OCI-LY7 (cell line): ENCODE data around the gene TMEM18. TPM values are rescaled to one million over a fixed set of nuclear protein-coding genes. Genes with fewer than 3 reads are reported as not detected.

Experiments used
- BruUV-seq: library from RNA; stranded (reverse); fragments of 400-500 nt; replicated peaks from 2 replicates; lab custom pipeline; 2021; lab: Mats Ljungman, UMichigan
- CTCF ChIA-PET: fragments of 300-600 bp; sonication (Branson Sonifier 250); formaldehyde crosslinking; loops from one replicate; lab custom pipeline; 2022; ENCODE audit warnings: antibody characterized with exemption; ENCODE audit not compliant: unreplicated experiment; lab: Charles Lee
- POLR2A ChIA-PET: fragments of 300-600 bp; sonication (Branson Sonifier 250); formaldehyde crosslinking; loops from one replicate; lab custom pipeline; 2022; ENCODE audit warnings: antibody characterized with exemption; lab: Charles Lee
- DNase-seq: peaks from one replicate; pipeline ENCODE4 v3.0.0-alpha.2; 2015; ENCODE audit warnings: low spot score
- H2AFZ ChIP-seq: fragments of 200-600 bp; sonication (generic), shearing (Covaris generic); 2 replicates; pipeline ENCODE4 v1.6.1; 2014; ENCODE audit warnings: mild to moderate bottlenecking, antibody characterized with exemption, low read length, moderate library complexity
- H3K27ac ChIP-seq: fragments of 200-600 bp; sonication (generic); 2 replicates; pipeline ENCODE4 v1.5.1; 2014; ENCODE audit warnings: mixed run types, low read depth, mild to moderate bottlenecking, moderate library complexity, low read length, inconsistent platforms; ENCODE audit not compliant: poor library complexity, severe bottlenecking
- H3K36me3 ChIP-seq: fragments of 200-600 bp; sonication (generic); 2 replicates; pipeline ENCODE4 v1.6.1; 2014; ENCODE audit warnings: mild to moderate bottlenecking, antibody characterized with exemption, low read length, moderate library complexity, mixed read lengths; ENCODE audit not compliant: insufficient read depth
- H3K4me1 ChIP-seq: fragments of 200-600 bp; sonication (generic); 2 replicates; pipeline ENCODE4 v1.5.1; 2014; ENCODE audit warnings: mild to moderate bottlenecking, low read length; ENCODE audit not compliant: insufficient read depth, poor library complexity, severe bottlenecking
- H3K4me2 ChIP-seq: fragments of 200-600 bp; sonication (generic); 2 replicates; pipeline ENCODE4 v1.6.1; 2014; ENCODE audit warnings: mild to moderate bottlenecking, low read length
- H3K4me3 ChIP-seq: fragments of 200-600 bp; sonication (generic); 2 replicates; pipeline ENCODE4 v1.5.1; 2014; ENCODE audit warnings: mild to moderate bottlenecking, low read depth, low read length; ENCODE audit not compliant: poor library complexity, severe bottlenecking
- H3K79me2 ChIP-seq: fragments of 200-600 bp; sonication (generic); 2 replicates; pipeline ENCODE4 v1.6.1; 2016; ENCODE audit warnings: low read depth, mild to moderate bottlenecking, low read length, moderate library complexity, mixed read lengths; ENCODE audit not compliant: insufficient read depth
- H3K9me2 ChIP-seq: fragments of 200-600 bp; sonication (generic); 2 replicates; pipeline ENCODE4 v1.6.1; 2016; ENCODE audit warnings: mild to moderate bottlenecking, low read length, mixed read lengths; ENCODE audit not compliant: insufficient read depth
- H3K9me3 ChIP-seq: fragments of 200-600 bp; sonication (generic); 2 replicates; pipeline ENCODE4 v1.6.1; 2014; ENCODE audit warnings: mild to moderate bottlenecking, mixed run types, low read length, mixed read lengths
- H4K20me1 ChIP-seq: fragments of 200-600 bp; sonication (generic); 2 replicates; pipeline ENCODE4 v1.6.1; 2014; ENCODE audit warnings: mild to moderate bottlenecking, antibody characterized with exemption, low read length, moderate library complexity, mixed read lengths; ENCODE audit not compliant: insufficient read depth
- CTCF ChIP-seq: fragments of 200-600 bp; sonication (generic); conservative IDR thresholded peaks from 2 replicates; pipeline ENCODE4 v1.5.1; 2014; ENCODE audit warnings: mild to moderate bottlenecking, antibody characterized with exemption, low read length, moderate library complexity, mixed read lengths
- EZH2phosphoT487 ChIP-seq: fragments of 200-600 bp; sonication (generic); IDR thresholded peaks from 2 replicates; pipeline ENCODE4 v1.6.1; 2018; ENCODE audit warnings: low read depth, borderline replicate concordance, mild to moderate bottlenecking, mixed run types, antibody characterized with exemption, low read length, moderate library complexity, mixed read lengths
- intact Hi-C: fragments of 100-400 bp; cut with micrococcal nuclease; formaldehyde crosslinking; loops from one replicate; pipeline ENCODE4 v1.10.0; 2022; ENCODE audit not compliant: unreplicated experiment
- total RNA-seq, 2 experiments: library from RNA; depleted of rRNA in 1 of 2; stranded (reverse); fragments of >200 nt in 1 of 2; shearing (Covaris generic) in 1 of 2; gene quantifications; 2 replicates each; pipeline ENCODE4 v1.2.3, GENCODE V29; 2014 to 2022

The TMEM18 gene
- total RNA-seq, 2 experiments from 2014 or later, result 18.2 to 31.1 TPM

DNA sequence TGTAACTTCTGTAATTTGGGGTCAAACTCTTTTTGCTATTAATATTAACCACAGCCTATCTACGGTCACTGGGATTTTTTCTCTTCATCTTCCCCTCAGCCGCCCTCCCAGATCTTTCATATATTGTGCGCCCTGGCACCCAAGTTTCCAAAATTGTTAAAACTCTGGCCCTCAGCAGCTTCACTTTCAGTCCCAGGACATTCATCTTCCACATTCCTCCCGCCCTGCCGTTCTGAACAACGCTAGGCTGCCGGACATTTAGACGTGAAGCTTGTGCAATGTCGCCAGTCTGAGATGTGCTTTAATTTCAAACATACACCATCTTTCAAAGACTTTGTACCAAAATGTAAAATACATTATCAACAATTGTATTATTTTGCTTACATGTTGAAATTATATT lies 1.8 kb upstream of the TMEM18 start:
- Histone ChIP-seq H3K4me3 (no peak overlapping the region), H3K79me2 (peaks cover 33% of the 10 kb centered on the region), H3K9me3 (peaks cover 9% of the 10 kb centered on the region; the same call in 1 of the 2 replicates), H3K36me3 (peaks cover 23% of the 10 kb centered on the region; the same call in 1 of the 2 replicates), H3K9me2 (no peaks in the 10 kb centered on the region), H3K4me2 (no peak overlapping the region), H4K20me1 (peaks cover 17% of the 10 kb centered on the region; the same call in 1 of the 2 replicates), H3K4me1 (peaks cover 34% of the 10 kb centered on the region), H3K27ac (no peak overlapping the region), H2AFZ (no peak overlapping the region)
- ChIA-PET CTCF (interaction anchor here (0.5 kb wide), 1 partner anchor 197 kb away, joined by 3 read pairs; no protein-coding TSS in a partner anchor), POLR2A (interaction anchor here (0.7 kb wide), 1 partner anchor 44 kb away, joined by 5 read pairs; no protein-coding TSS in a partner anchor)
- no TSS peak for BruUV-seq
- intact Hi-C loops, result no loop called here
- TF ChIP-seq EZH2phosphoT487, result no peak
- no peak for TF ChIP-seq CTCF
- no peak for DNase-seq

GRCh38 chr2:677959-678550 lies 849 bp upstream of the TMEM18 start:
- peak overlapping the region; percentile 94 for H3K4me3 ChIP-seq
- POLR2A ChIA-PET, result interaction anchor here (0.6 to 0.9 kb wide), 5 partner anchors 10 to 416 kb away, joined by 3 to 5 read pairs (median 3); no protein-coding TSS in a partner anchor
- H3K27ac ChIP-seq, result peak overlapping the region; percentile 94
- H3K9me3 ChIP-seq, result peaks cover 4% of the 10 kb centered on the region; the same call in 1 of the 2 replicates
- H3K4me2 ChIP-seq, result peak overlapping the region; percentile 87
- H2AFZ ChIP-seq, result peak overlapping the region; percentile 74; the same call in 1 of the 2 replicates
- H3K79me2 ChIP-seq, result peaks cover 40% of the 10 kb centered on the region
- CTCF ChIA-PET, result no interaction called here
- H4K20me1 ChIP-seq, result peaks cover 20% of the 10 kb centered on the region; the same call in 1 of the 2 replicates
- BruUV-seq, result no TSS peak
- intact Hi-C loops, result no loop called here
- DNase-seq, result peak; percentile 23
- H3K4me1 ChIP-seq, result peaks cover 37% of the 10 kb centered on the region
- H3K36me3 ChIP-seq, result peaks cover 30% of the 10 kb centered on the region; the same call in 1 of the 2 replicates
- H3K9me2 ChIP-seq, result no peaks in the 10 kb centered on the region
- TF ChIP-seq EZH2phosphoT487, result no peak
- no peak for TF ChIP-seq CTCF
